Skin epidermis (tissue), 12 donors: ENCODE results near the gene GJA1.
"Not testable (repeated sequence)": the region's sequence is repeated elsewhere in the genome, so short reads cannot be mapped to it uniquely, and the experiment has no call there.

Experiments
- H3K27ac ChIP-seq, 21 experiments: fragments of 200-600 bp; sonication (generic) in 11 of 21; one replicate each; pipeline ENCODE4 v1.5.0; 2020; ENCODE audit warnings: mild to moderate bottlenecking in 3 of 21, inconsistent platforms in 2 of 21, moderate library complexity in 2 of 21
- H3K4me3 ChIP-seq, 7 experiments: fragments of 200-600 bp; sonication (generic) in 2 of 7; one replicate each; pipeline ENCODE4 v1.5.0; 2020; ENCODE audit warnings: inconsistent platforms in 2 of 7, mild to moderate bottlenecking in 2 of 7, moderate library complexity in 1 of 7

GJA1 gene

DNA sequence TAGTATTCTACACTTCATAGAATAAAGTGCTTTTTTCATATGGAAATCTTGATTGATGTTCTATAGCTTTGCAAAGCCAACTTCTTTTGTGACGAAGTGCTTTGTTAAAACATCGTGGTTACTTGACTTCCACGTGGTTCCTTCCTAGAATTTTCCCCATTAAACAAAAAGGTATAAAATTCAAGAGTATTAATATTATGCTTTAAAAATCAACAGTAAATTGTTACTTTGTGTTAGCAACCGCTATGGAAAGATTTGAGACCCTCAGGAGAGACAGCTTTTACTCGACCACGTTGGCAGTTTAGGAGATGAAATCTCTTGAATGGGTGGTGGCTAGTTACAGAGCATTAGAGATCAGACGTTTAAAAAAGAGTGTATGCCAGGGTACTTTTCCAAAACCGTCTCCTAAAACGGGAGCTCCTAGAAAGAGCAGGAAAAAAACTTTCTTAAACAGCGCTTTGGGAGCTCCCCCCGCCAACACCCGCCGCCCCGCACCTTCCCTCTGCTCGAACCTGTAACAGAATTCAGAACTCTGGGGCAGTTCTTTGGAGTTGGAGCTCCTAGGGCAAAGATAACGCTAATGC is 920 bp downstream of the GJA1 start:
- Histone ChIP-seq H3K27ac (peak overlapping the region; percentile 17 to 95 (median 88)), H3K4me3 (peak overlapping the region; percentile 19 to 57 (median 47))

DNA sequence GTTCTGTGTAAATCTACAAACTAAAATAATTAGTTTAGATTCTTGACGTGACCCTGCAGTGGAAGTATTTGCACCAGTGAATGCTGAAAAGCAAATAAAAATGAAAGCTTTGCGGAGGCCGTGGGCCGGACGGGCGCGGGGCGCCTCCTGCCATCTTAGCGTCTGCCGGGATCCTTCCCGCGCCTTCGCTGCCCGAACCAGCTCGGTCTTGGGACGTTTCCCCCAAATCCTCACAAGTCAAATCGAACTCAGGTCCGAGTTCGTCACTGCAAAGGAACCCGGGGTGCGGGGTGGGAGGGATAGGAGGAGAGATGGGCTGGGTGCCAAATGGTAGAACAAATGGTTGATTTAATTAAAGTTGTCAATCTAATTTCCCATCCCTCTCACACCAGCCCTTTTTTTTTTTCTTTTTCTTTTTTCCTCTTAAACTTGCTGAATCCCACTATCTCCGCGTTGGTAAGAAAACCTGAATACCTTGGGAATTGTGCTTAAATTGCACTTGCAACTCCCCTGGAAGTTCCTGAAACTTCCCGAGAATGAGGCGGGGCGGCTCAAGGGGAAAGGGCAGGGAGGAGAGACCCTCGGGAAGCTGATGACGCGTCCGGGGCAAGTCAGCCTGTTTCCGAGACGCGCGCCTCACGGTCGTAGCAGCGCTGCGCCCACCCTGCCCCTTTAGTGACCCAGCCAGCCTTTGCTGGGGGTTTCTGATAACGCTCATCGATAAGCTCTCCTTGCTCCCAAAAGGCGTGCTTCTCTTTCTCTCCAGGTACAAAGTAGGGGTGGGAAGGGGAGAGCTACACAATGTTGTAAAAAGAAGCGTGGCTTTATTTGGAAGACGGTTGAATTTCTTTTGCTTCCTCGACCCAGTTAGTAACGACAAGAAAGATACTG is 1.8 kb downstream of the GJA1 start:
- Histone ChIP-seq H3K27ac (peak overlapping the region; percentile 17 to 95 (median 88)), H3K4me3 (peak overlapping the region; percentile 19 to 57 (median 47))

DNA sequence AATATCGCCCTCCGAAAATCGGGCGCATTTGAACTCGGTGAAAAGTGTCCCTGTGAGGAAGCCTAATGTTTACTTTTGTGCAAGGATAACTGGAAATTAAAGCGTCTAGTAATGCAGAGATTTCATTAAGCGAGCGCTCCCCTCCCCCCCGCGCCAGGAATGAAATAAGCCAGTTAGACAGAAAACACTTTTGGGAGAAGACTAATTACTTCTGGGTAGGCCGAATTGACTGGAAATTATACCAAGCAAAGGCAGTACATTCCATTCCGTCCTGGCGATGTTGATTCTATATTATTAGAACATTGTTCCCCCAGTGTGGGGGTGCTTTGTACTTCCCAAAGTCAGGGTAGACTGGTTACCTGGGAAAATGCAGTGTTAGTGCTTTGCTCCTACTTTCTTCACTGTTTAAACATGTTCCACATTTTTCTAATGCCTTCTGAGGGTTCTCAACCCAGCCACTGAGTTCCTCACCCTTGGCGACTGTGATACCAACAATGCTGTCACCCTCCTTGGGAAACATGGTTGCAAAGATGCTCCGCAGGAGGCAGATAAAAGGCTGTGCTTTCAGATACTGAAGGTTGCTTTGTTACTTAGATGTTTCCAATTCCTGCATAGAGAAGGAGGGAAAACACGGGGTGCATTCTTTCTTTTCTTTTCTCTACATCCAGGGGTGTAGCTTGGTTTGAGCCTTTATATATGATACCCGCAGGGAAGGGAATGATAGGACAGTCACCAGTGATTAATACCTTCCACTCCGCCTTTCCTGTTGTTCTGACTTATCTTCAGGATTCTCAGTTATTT is 2.6 kb downstream of the GJA1 start:
- Histone ChIP-seq H3K27ac (peak overlapping the region; percentile 17 to 95 (median 88)), H3K4me3 (peak overlapping the region; percentile 19 to 57 (median 47))

DNA sequence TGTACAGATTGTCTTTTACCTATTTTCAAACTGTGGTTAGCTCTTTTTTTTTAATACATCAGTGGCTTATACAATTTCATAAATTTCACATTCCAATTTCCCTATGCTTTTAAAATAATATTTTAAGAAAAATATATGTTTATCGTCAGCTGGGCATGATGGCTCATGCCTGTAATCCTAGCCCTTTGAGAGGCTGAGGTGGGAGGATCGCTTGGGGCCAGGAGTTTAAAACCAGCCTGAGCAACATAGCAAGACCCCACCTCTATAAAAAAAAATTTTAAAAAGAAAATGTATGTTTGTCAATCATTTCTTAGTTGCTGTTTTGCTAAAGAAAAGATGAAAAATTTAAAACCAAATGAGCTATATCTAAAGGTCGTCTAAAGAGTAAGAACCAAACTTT is 3.4 kb downstream of the GJA1 start:
- H3K4me3 ChIP-seq, result peak overlapping the region; percentile 19 to 57 (median 47)
- H3K27ac ChIP-seq, result peak overlapping the region in 19 of 21 experiments; percentile 17 to 95 (median 88)

DNA sequence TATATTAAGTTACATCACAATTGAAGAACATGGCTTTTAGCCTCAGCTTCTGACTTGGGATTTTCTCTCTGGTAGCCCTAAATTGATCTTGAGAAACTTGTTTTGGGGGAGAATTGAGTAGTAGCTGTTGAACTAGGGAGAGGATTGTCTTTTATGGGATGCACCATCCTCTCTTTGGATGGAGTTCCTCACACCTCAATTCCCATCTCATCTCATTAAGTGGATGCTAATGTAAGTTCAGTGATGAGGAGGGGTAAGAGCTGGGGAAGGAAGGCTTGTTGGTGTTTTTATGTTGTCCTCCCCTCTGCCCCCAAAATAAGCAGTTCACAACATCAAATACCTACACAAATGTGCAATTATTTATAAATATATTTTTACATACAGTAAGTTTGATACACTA is 4.0 kb downstream of the GJA1 start:
- peak overlapping the region; percentile 19 to 57 (median 47) for H3K4me3 ChIP-seq
- peak overlapping the region in 18 of 21 experiments; percentile 3 to 95 (median 88) for H3K27ac ChIP-seq

DNA sequence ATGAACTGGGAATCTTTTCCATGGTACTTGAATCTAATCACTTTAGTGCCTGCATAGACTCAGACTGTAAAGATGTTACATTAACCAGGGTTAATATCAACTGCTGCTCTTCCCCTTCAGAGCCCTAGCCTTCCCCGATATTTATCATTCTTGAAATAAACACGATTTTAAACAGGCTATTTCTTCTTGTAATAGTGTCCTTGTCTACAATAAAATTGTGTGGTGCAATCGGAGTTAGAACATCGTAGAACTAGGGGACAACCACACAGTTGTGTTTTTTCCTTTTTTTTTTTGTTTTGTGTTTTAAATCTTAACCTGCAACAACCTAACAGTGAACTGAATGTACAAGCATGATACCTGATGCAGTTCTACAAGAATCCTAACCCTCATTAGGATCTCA is 4.5 kb downstream of the GJA1 start:
- Histone ChIP-seq H3K27ac (peak overlapping the region in 16 of 21 experiments; percentile 3 to 94 (median 87)), H3K4me3 (peak overlapping the region in 5 of 7 experiments; percentile 19 to 57 (median 56))

DNA sequence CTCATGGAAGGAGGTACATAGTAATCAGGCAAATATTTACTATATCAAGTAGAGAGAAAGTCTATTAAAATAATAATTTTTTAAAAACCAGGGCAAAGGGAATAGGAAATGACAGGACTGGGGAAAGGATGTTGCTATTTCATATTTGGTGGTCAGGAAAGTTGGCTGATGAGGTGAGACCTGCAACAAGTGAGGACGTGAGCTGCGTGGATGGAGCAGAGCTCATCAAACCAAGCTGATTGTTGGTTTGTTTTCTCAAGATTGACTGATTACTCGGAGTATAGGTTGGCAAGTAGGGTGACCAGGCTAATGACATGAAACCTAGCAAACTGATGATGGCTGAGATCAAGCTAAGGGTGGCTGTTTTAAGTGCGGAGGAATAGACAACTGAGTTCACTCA is 6.0 kb downstream of the GJA1 start:
- H3K4me3 ChIP-seq, result peak overlapping the region in 2 of 7 experiments; percentile 20 to 56
- H3K27ac ChIP-seq, result peak overlapping the region in 12 of 21 experiments; percentile 2 to 89 (median 26)

DNA sequence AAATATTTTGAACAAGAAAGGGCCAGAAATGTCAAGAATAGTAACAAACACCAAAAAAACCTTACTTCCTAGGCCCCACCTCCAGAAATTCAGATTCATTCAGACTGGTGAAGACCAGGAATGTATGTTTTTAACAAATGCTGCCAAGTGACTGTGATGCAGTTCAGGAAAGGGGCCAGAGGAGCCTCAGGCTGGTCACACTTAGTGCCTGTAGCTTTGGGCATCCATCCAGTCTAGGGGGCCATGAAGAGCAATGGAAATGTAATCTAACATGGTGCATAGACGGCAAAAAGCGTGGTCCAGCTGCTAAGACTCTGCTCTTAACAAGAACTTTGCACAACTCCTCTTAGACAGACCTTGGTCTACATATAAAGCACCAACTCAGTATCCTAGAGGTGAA is 7.1 kb downstream of the GJA1 start:
- Histone ChIP-seq H3K27ac (peak overlapping the region in 11 of 21 experiments; percentile 4 to 89 (median 25)), H3K4me3 (peak overlapping the region in 3 of 7 experiments; percentile 4 to 56 (median 20))

DNA sequence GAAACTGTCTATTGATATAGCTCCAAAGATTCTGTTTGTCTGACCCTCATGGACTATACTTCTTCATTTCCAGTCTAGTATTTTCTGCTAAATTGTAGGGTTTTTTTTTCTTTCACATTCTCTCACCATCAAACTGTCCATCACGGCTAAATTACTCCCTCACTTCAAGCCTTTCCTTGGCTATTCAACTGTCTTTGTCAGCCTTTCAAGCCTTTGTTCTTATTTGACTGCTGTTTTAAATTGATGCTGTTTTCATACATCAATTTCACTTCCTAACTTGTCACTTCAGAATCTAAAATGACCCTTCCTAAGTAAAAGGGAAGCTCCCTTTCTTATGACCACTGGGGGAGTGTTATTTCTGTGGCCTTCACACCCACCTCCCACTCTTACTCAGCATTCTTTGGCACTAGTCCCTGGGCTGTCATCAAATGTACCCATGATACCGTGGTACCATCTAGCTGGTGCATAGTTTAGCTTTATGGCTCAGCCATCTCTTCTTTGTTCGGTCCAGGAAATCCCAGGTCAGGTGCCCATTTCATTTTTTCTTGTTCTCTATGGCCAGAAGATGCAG is 8.6 kb downstream of the GJA1 start:
- Histone ChIP-seq H3K4me3 (no peak overlapping the region), H3K27ac (peak overlapping the region in 8 of 21 experiments; percentile 2 to 89 (median 40))

DNA sequence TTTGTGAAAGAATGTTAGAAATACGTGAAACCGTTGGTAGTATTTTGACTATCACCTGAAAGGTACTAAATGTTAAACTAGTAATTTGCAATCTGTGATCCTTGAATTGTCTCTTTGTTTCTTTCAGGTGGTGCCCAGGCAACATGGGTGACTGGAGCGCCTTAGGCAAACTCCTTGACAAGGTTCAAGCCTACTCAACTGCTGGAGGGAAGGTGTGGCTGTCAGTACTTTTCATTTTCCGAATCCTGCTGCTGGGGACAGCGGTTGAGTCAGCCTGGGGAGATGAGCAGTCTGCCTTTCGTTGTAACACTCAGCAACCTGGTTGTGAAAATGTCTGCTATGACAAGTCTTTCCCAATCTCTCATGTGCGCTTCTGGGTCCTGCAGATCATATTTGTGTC is 11.3 kb downstream of the GJA1 start:
- peak overlapping the region in 4 of 21 experiments; percentile 4 to 89 (median 40) for H3K27ac ChIP-seq
- not testable (repeated sequence) for H3K4me3 ChIP-seq

DNA sequence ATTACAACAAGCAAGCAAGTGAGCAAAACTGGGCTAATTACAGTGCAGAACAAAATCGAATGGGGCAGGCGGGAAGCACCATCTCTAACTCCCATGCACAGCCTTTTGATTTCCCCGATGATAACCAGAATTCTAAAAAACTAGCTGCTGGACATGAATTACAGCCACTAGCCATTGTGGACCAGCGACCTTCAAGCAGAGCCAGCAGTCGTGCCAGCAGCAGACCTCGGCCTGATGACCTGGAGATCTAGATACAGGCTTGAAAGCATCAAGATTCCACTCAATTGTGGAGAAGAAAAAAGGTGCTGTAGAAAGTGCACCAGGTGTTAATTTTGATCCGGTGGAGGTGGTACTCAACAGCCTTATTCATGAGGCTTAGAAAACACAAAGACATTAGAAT is 12.3 kb downstream of the GJA1 start:
- H3K27ac ChIP-seq, H3K4me3 ChIP-seq: not testable (repeated sequence)

DNA sequence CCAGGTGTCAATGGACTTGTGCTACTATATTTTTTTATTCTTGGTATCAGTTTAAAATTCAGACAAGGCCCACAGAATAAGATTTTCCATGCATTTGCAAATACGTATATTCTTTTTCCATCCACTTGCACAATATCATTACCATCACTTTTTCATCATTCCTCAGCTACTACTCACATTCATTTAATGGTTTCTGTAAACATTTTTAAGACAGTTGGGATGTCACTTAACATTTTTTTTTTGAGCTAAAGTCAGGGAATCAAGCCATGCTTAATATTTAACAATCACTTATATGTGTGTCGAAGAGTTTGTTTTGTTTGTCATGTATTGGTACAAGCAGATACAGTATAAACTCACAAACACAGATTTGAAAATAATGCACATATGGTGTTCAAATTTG is 13.1 kb downstream of the GJA1 start:
- H3K27ac ChIP-seq, H3K4me3 ChIP-seq: not testable (repeated sequence)

DNA sequence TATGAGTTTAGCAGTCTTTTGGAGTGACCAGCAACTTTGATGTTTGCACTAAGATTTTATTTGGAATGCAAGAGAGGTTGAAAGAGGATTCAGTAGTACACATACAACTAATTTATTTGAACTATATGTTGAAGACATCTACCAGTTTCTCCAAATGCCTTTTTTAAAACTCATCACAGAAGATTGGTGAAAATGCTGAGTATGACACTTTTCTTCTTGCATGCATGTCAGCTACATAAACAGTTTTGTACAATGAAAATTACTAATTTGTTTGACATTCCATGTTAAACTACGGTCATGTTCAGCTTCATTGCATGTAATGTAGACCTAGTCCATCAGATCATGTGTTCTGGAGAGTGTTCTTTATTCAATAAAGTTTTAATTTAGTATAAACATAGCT is 13.9 kb downstream of the GJA1 start:
- Histone ChIP-seq H3K27ac (no peak overlapping the region), H3K4me3 (no peak overlapping the region)

DNA sequence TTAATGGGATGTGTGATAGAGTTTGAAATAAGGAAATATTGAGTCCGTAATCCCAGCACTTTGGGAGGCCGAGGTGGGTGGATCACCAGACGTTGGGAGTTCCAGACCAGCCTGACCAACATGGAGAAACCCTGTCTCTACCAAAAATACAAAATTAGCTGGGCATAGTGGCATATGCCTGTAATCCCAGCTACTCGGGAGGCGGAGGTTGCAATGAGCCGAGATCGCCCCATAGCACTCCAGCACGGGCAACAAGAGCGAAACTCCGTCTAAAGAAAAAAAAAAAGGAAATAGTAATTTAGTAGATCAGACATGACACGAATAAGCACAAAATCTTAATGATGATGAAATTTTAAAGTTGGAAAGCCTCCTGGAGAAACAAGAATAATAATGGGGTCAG is 14.8 kb downstream of the GJA1 start:
- no peak overlapping the region for H3K27ac ChIP-seq

DNA sequence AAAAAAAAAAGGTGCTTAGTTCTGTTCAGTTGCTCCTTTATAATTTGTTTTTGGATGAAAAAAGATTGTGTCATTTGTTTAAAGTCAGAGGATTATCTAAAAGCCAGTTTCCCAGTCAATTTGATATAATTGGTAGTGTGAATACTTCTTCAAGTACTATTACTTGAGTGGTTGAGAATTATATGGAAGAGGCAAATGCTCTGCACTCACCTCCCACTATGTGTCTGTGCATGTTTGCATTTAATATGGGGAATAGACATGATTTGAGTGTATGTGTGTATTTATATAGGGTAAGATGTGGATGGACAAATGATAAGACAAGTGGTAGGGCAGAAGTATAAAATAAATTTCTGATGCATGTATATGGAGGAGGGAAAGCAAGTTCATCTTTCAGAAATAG is 15.8 kb downstream of the GJA1 start:
- Histone ChIP-seq H3K4me3 (no peak overlapping the region), H3K27ac (no peak overlapping the region)

More for the DNA sequence above, 14.8 kb downstream of the GJA1 start:
- no peak overlapping the region for H3K4me3 ChIP-seq

DNA sequence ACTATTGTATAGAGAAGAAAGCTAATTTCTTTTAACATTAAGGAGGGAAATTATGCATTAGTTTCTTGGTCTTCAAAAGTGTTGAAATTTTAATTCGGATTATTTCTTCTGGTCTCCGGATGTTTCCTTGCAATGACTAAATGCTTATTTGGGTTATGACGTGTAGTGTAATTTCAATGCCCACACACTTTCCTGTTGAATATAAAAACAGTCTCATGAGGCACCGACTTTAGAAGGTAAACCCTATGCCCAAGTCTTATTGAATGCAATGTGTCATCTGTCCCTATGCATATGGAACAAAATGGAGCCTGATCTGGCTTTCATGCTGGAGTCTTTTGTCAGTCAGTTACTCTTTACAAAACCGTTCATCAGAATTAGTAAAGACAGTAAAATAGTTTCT is 17.7 kb downstream of the GJA1 start:
- peak overlapping the region in 2 of 21 experiments; percentile 15 to 32 for H3K27ac ChIP-seq
- H3K4me3 ChIP-seq, result no peak overlapping the region

DNA sequence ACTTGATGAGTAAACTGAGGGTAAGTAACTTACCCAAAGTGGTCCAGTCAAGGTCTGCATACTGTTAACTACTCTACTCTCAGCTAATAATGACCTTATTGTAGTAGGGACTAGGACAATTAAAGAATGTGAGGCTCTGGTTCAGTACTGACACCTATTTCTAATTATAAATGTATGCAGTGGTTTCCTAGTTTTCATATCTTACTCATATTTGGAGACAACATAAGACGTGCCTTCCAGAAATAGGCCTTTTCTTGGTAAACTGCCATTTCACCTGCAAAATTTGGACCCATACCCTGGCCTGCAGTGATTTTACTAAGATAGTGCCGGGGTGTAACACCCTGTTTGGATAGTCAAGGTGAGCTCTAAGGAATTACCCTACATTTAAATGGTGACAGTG is 24.7 kb downstream of the GJA1 start:
- Histone ChIP-seq H3K4me3 (no peak overlapping the region), H3K27ac (no peak overlapping the region)

DNA sequence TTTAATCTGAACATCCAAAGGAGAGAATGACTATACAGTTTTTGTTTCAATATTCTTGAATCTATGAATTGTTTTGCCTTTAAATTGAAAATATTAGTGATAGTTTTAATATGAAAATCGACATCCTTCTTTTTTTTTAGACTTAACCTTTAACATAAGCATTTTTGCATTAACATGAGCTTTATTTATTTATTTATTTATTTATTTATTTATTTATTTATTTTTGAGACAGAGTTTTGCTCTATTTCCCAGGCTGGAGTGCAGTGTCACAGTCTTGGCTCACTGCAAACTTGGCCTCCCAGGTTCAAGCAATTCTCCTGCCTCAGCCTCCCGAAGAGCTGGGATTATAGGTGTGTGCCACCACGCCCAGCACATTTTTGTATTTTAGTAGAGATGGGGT is 27.6 kb downstream of the GJA1 start:
- Histone ChIP-seq H3K27ac (no peak overlapping the region), H3K4me3 (no peak overlapping the region)

DNA sequence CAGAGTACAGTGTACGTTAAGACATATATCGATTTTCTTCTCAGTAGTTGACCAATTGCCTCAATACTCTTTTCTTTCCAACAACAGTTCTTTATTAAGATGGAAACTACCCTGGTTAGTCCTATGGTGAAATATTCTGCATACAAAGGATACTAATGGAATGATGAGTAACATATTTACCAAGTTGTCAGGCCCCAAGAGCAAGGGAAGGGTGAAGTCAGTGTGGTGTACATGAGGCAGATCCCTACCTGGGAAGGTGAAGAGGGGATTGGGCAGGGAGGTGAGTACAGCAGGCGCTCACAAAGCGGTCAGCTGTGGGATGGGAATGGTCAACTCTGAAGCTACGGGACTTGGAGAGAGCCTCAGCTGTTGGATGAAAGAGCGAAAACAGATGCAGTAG is 29.7 kb downstream of the GJA1 start:
- no peak overlapping the region for H3K4me3 ChIP-seq

More for the DNA sequence above, 29.7 kb downstream of the GJA1 start:
- no peak overlapping the region for H3K27ac ChIP-seq
